GM21390 (cell line): Measurements from ENCODE around the gene CLEC10A.
"Not testable (repeated sequence)": the region's sequence is repeated elsewhere in the genome, so short reads cannot be mapped to it uniquely, and the experiment has no call there.

Experiments
- ATAC-seq: cut with Tn5 transposase; IDR thresholded peaks from one replicate; pipeline ENCODE4 v1.9.1; 2021; ENCODE audit not compliant: unreplicated experiment

Gene CLEC10A, protein sequence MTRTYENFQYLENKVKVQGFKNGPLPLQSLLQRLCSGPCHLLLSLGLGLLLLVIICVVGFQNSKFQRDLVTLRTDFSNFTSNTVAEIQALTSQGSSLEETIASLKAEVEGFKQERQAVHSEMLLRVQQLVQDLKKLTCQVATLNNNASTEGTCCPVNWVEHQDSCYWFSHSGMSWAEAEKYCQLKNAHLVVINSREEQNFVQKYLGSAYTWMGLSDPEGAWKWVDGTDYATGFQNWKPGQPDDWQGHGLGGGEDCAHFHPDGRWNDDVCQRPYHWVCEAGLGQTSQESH

DNA sequence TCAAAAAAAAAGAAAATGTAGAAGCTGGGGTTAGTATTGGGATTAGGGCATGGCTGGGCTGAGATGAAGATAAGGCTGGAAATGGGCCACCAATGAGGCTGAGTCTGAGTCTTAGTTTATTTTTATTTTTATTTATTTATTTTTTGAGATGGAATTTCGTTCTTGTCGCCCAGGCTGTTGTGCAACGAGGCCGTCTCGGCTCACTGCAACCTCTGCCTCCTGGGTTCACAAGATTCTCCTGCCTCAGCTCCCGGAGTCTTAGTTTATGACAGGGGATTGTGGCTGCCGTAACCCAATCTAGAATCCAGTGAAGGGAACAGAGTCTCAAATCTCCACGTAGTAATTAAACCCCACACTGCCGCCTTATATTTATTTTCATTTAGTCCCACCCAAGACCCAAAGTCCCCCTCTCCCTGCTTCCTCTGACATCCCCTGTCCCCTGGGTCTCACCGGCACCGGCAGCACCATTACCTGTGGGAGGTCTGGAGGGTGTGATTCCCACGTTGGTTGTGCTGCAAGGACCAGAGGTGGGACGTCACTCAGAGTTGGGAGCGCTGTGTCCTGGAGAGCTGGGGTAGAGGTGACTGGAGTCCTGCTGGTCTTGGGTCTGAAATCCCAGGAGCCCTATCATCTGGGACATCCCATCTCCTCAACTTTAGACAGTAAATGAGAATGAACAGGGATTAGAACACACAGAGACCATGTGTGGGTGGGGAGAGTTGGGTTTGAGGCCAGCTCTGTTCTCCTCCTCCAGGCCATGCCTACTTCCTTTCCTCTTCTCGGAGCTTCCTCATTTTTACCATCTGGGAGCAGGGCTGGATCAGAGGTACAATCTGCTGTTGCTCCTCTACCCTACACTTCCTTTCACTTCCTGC, at the start of gene CLEC10A:
Gene CLEC10A, minus strand, starts transcription at position 671 of the 875 bp plus-strand sequence. CDS start 1,439 bp downstream, outside the sequence.
- ATAC-seq = no peak

DNA sequence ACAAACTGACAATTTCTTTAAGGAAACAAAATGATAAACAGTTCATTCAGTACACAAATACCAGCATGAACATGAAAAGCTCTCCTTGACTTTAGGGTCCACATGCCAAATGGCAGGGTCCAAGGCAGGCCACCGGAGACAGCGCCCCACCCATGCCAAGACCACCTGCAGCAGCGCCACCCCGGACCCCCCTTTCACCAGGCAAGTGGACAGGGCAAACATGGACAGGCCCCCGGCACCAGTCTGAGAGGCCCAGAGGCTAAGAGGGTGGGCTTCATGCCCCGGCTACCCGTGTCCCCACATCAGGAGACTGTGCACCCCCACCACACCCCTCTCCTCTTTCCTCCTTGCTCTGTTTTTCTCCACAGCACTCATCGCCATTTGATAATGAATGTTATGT, 49.3 kb upstream of the CLEC10A start:
- ATAC-seq = no peak

DNA sequence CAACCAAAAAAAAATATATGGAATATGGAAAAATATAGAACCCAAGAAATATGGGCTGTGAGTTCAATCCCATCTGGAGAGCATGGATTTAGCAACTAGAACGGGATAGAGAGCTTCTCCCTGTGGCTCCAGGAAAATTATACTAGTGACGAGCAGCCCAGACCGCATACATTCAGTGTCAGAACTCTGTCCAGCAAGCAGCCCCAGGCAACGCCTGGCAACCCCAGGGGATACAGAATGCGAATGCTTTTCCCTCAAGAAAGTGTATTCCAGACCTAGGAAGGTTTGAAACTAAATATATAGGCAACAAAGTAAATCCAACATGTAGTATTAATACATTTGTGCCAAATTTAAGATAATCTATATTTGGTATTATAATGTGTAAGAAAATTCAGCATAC, 48.1 kb upstream of the CLEC10A start:
- no peak for ATAC-seq

DNA sequence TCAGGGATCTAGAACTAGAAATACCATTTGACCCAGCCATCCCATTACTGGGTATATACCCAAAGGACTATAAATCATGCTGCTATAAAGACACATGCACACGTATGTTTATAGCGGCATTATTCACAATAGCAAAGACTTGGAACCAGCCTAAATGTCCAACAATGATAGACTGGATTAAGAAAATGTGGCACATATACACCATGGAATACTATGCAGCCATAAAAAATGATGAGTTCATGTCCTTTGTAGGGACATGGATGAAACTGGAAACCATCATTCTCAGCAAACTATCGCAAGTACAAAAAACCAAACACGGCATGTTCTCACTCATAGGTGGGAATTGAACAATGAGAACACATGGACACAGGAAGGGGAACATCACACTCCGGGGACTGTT, 47.5 kb upstream of the CLEC10A start:
- not testable (repeated sequence) for ATAC-seq

GRCh38 chr17:7126386-7126785, 46.3 kb upstream of the CLEC10A start:
- ATAC-seq = not testable (repeated sequence)

DNA sequence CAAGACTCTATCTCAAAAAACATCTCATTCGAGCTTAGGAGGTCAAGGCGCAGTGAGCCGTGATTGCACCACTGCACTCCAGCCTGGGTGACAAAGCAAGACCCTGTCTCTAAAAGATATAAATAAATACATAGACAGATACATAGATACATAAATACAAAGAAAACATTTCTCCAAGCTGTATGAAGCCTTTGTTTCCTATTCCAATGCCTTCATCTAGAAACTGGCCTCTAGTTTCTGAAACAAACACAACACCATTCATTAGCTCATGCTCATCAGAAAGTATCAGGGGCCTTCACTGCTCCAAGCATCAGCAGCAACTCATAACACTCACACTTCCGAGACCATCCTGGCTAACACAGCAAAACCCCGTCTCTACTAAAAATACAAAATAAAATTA, 44.9 kb upstream of the CLEC10A start:
- no peak for ATAC-seq

DNA sequence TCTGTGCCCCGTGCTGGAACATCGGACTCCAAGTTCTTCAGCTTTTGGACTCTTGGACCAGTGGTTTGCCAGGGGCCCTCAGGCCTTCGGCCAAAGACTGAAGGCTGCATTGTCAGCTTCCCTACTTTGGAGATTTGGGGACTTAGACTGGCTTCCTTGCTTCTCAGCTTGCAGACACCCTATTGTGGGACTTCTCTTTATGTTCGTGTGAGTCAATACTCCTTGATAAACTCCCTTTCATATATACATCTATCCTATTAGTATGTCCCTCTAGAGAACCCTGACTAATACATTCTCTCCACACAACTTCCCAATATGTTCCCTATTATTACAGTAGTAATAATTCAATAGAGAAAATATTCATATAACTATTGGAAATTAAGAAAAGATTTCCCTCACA, 43.8 kb upstream of the CLEC10A start:
- no peak for ATAC-seq

GRCh38 chr17:7122381-7122780, 42.3 kb upstream of the CLEC10A start:
- no peak for ATAC-seq

DNA sequence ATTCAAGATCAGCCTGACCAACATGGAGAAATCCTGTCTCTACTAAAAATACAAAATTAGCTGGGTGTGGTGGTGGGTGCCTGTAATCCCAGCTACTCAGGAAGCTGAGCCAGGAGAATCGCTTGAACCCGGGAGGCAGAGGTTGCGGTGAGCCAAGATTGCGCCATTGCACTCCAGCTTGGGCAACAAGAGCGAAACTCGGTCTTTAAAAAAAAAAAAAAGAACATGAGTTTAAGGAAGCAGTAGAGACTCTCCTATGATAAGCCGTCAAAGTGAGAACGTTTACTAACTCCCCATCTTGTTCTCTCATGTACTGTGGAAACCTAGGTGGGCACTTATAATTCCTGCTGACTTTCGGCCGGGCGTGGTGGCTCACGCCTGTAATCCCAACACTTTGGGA, 40.6 kb upstream of the CLEC10A start:
- not testable (repeated sequence) for ATAC-seq

GRCh38 chr17:7120123-7120522, 40.1 kb upstream of the CLEC10A start:
- ATAC-seq = no peak

GRCh38 chr17:7119314-7119713, 39.3 kb upstream of the CLEC10A start:
- no peak for ATAC-seq

GRCh38 chr17:7114875-7115614, 35.0 kb upstream of the CLEC10A start:
- ATAC-seq = no peak

GRCh38 chr17:7114241-7114874, 34.3 kb upstream of the CLEC10A start, which contains the start of gene ASGR2:
Gene ASGR2 (minus strand): TSS chr17:7114822. CDS start chr17:7114240, 582 bp downstream.
- no peak for ATAC-seq

GRCh38 chr17:7113273-7114071, 33.4 kb upstream of the CLEC10A start:
- ATAC-seq = no peak

GRCh38 chr17:7112510-7113108, 32.6 kb upstream of the CLEC10A start:
- ATAC-seq = no peak

DNA sequence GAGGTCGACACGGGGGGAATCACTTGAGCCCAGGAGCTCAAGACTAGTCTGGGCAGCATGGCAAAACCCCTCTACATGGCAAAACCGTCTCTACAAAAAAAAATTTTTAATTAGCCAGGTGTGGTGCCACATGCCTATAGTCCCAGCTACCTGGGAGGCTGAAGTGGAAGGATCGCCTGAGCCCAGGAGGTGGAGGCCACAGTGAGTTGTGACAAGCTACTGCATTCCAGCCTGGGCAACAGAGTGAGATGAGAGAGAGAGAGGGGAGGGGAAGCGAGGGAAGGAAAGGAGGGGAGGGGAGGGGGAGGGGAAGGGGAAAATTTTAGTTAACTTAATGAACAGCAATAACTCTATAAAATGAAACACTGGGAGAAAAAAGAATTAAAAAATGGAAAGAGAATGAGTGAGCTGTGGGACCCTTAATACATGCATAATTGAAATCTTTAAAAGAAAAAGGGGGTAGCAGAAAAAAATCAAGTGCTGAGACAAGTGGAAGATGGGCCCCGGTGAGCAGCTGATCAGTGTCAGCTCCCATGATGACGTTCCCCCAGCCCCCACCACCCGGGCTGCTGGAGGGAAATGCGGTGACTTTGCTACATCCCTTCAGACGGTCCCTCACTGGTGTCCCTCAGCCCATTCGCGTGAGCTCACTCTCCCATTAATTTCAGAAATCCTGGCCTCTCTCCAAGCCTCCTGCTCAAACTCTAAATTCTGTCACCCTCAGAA, 31.9 kb upstream of the CLEC10A start:
- no peak for ATAC-seq

DNA sequence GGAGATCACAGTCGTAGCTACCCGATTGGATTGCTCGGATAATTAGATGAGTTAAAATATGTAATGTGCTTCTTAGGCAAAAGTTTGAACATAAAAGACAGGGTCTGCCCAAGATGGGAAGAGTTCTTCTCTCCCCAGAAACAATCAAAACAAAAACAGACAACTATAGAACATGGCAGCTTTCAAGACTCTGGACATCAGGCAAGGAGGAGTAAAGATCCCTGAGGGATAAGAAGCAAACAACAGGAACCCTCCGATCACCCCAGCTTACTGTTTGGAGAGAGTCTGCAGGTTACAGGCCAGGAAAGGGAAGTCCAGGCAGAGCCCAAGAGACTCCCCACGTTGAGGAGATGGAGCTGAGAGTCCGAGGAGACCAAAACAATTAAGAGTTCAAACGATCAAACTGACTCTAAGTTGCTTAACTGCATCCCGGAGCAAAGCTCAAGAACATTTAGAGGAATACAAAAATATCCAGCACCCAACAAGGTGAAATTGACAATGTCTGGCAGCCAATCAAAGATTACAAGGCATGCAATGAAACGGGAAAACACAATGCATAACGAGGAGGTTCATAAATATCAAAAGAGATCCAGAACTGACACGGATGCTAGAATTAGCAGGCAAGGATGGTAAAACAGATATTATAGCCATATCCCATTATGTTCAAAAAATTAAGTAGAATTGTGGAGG, 30.7 kb upstream of the CLEC10A start:
- ATAC-seq = no peak
